ENCODE results near the gene DMD. TPM values are rescaled to one million over a fixed set of nuclear protein-coding genes. Genes with fewer than 3 reads are reported as not detected.
A peak's percentile ranks its signal among the peaks of the same experiment; 100 is the strongest.

DMD gene
- polyA plus RNA-seq, 3 donors = 17.3 to 18.8 (median 18.0) TPM

GRCh38 chrX:31291131-31291530 lies 1920.2 kb downstream of the DMD start:
- no peak for DNase-seq (ENCODE audit: extremely low read depth in 1 of 11, low read depth in 9 of 11, low spot score in 4 of 11)

DNA sequence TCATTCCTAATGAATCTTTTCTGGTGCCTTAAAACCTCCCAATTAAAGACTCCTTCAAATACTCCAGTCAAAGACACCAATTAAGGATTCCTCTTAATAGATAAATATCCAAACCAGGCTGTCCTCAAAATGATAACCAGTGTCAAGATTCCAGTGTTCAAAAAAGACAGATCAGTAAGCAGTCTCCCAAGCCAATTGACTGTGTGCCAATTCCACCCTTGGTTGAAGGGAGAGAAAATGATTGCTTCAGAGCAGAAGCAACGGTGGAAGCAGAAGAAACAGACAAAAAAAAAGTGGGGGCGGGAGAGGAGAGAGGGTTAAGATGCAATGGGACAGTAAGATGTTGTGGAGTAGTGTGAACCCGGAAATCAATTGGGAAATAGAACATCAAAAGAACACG lies 1923.5 kb downstream of the DMD start:
- no peak for DNase-seq (ENCODE audit: extremely low read depth in 1 of 11, low read depth in 9 of 11, low spot score in 4 of 11)

- no peak for DNase-seq (ENCODE audit: extremely low read depth in 1 of 11, low read depth in 9 of 11, low spot score in 4 of 11)
Observed at GRCh38 chrX:31280580-31280979, 1930.8 kb downstream of the DMD start.

GRCh38 chrX:31279359-31279758 lies 1932.0 kb downstream of the DMD start:
- no peak for DNase-seq (ENCODE audit: extremely low read depth in 1 of 11, low read depth in 9 of 11, low spot score in 4 of 11)

DNA sequence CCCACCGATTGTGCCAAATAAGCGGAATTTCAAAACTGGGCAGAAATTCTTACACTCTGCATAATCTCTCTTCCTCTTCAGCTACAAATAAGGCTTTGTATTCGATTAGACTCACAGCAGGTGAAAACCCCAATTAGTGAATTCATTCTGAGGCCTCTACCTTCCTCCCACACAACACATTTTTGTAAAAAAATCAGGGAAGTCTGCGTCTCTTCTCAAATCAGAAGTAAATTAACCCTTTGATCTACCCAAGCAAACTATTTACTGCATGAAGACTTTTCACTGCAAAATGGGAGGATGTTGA lies 1938.9 kb downstream of the DMD start:
- DNase-seq (ENCODE audit: extremely low read depth in 1 of 11, low read depth in 9 of 11, low spot score in 4 of 11) = no peak

- DNase-seq (ENCODE audit: extremely low read depth in 1 of 11, low read depth in 9 of 11, low spot score in 4 of 11) = no peak
Observed at GRCh38 chrX:31271615-31272471, 1939.5 kb downstream of the DMD start.

GRCh38 chrX:31269914-31270313 lies 1941.4 kb downstream of the DMD start:
- no peak for DNase-seq (ENCODE audit: extremely low read depth in 1 of 11, low read depth in 9 of 11, low spot score in 4 of 11)

DNA sequence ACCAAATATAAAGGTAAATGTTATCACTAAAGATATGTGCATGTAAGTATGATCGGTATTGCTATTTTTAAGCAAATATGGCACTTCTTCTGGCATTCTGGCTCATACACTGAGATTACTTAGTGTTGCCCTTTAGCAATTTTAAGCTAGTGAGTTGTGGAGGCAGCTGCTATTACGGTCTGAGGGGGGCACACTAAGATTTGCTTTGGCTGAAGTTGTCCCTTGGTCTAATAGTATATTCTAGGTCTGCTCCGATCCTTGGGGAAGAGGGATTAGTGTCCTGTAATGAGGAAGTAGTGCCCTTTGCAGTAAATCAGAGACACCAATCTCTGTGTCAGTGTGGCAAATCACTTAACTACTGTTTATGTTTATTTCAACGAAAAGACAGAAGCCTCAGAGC lies 1943.0 kb downstream of the DMD start:
- DNase-seq (ENCODE audit: extremely low read depth in 1 of 11, low read depth in 9 of 11, low spot score in 4 of 11) = no peak

DNA sequence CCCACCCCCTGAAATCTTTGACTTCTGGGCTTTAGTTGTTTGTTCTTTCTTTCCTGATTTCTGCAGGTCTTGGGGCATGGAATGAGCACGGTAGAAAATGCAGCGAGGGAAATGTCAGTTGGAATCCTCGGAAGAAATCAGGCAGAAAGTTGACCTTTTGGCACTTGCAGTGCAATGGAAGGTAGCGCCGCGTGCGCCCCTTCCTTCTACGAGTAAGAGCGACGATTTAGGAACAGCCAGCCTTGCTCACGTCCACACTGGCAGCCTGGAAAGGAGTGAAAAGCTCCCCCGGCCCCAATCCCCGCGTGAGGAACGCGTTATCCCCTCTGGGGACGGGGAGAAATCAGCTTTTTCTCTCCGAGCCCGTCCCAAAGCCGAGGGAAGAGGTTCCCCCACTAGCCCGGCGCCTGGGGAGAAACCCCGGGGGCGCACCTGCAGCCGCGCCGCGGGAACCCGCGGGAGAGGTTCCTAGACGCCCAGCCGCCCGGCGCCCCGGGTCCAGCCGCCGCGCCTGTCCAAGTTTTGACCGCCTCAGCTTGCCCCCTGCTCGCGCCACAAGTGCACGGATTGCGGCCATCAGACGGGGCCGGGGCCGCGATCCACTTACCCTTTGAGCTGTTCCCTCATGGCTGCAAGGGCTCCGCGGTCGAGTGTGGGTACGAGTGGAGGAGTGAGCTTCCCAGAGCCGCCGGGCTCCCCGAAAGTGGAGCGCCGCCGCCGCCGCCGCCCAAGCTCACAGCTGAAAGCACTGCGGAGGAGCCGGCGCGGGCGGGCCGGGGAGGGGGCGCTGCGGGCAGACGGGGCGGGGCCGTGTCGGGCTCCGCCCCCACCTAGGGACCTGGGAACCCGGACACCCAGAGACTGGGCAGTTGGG lies 1944.9 kb downstream of the DMD start:
- peak in 4 of 11 donors; percentile 12 to 34 (median 16) for DNase-seq (ENCODE audit: extremely low read depth in 1 of 11, low read depth in 9 of 11, low spot score in 4 of 11)

GRCh38 chrX:31265383-31265782 lies 1946.0 kb downstream of the DMD start:
- DNase-seq (ENCODE audit: extremely low read depth in 1 of 11, low read depth in 9 of 11, low spot score in 4 of 11) = no peak

GRCh38 chrX:31260351-31260750 lies 1951.0 kb downstream of the DMD start:
- DNase-seq (ENCODE audit: extremely low read depth in 1 of 11, low read depth in 9 of 11, low spot score in 4 of 11) = no peak

DNA sequence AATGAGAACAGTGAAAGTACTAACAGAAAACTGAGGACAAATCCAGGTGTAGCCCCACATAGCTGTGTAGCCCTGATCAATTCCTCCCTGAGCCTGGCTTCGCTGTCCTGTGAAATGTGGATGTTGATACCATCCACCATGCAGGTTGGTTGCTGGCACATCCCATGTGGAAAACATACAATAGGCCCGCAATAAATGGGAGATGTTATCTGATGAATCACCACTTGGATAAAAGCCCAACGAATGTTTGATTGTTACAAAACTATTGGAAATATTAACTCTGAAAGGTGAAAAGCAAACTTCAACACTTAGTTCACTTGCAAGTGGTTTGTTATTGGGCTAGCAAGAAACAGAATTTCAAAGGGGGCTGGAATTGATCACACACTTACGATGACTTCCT lies 1953.2 kb downstream of the DMD start:
- DNase-seq (ENCODE audit: extremely low read depth in 1 of 11, low read depth in 9 of 11, low spot score in 4 of 11) = no peak

DNA sequence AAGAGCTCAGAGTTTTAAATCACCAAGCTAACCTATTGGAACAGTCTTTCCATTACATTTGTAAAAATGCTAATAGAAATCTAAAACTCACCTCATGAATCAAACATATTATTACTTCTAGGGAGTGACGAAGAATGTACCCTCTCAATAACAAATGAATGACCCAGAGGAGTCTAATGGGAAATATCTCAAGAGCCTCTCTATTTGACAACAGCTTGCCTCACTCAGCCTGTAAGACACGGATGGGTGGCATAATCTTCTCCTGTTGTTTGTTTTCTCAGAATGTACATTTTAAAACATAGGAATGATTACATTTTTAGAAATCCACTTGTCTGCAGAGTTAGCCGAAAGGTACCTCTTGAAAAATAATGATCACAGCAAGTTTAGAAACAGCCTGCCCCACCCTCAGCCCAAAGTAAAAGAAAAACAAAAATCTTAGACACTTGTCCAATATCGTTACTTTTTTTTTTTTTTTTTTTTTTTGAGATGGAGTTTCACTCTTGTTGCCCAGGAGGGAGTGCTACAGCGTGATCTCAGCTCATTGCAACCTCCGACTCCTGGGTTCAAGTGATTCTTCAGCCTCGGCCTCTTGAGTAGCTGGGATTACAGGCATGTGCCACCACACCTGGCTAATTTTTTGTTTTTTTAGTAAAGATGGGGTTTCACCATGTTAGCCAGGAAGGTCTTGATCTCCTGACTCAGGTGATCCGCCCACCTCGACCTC lies 1955.9 kb downstream of the DMD start:
- no peak for DNase-seq (ENCODE audit: extremely low read depth in 1 of 11, low read depth in 9 of 11, low spot score in 4 of 11)

DNA sequence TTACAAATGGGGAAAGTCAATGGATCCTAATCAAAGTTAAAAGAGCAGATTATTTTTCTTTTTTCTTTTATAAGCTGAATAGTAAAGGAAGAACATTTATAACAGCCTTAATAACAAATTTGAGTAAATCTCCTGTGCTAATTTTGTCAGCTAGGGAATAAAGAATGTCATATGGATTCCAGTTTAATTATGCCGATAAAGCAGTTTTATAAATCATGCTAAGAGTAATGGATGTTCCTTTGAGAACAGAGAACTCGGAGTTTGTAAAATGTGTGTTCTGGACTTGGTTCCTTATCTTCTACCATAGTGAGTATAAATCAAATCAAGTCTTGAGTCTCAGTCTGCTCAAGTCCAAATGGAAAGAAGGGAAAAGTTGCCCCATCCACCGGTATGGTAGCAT lies 1959.2 kb downstream of the DMD start:
- no peak for DNase-seq (ENCODE audit: extremely low read depth in 1 of 11, low read depth in 9 of 11, low spot score in 4 of 11)

DNA sequence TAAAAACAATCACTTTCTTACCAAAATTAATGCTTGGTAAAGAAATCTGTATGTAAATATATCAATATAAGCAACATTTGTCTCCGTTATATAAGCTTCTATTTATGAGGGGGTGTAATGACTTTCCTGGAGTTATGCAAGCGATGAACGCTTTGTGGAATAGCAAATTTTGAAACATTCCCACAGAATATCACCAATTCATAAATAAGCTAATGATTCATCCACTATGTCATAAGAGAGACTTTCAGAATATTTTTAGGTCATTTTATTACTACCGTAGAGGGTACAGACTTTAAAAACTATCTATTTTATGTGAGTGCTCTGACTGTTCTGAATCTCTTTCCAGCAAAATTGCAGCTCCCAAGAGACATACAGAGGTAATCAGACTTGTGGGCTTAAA lies 1960.0 kb downstream of the DMD start:
- no peak for DNase-seq (ENCODE audit: extremely low read depth in 1 of 11, low read depth in 9 of 11, low spot score in 4 of 11)

- DNase-seq (ENCODE audit: extremely low read depth in 1 of 11, low read depth in 9 of 11, low spot score in 4 of 11) = no peak
Observed at GRCh38 chrX:31245714-31246113, 1965.6 kb downstream of the DMD start.

DNA sequence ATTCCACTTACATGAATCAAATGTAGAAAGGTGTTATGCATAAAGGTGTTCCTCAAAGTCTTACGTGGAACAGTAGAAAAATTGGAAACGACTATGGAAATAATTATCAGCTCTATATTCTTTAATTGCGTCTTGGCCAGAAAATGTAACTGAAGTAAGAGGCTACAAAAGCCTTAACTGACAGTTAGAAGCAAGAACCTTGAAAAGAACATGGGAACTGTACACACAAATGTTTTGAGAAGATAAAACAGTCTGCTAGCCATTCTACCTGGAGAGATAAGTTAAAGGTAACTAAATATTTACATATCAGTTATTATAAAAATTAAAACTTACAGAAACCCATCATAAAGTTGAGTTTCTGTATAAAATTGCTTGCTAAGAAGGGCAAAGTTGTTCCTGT lies 1967.5 kb downstream of the DMD start:
- DNase-seq (ENCODE audit: extremely low read depth in 1 of 11, low read depth in 9 of 11, low spot score in 4 of 11) = no peak

DNA sequence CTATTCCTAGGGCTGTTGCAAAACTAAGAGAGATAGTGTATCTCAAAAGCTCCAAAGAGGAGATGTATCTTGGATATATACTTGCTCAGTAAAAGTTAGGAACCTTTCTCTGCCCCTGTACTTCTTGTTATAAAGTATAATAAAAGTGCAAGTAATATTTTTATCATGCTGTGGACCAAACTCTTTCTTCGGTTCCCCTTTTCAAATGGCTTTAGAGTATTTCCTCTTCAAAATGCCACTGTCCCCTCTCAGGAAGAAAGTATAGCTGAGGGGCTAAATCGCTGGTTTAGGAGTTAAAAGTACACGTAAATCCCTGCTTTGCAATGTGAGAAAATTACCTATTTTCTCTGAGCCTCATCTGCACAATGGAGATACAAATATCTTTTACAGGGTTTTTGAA lies 1970.4 kb downstream of the DMD start:
- no peak for DNase-seq (ENCODE audit: extremely low read depth in 1 of 11, low read depth in 9 of 11, low spot score in 4 of 11)

DNA sequence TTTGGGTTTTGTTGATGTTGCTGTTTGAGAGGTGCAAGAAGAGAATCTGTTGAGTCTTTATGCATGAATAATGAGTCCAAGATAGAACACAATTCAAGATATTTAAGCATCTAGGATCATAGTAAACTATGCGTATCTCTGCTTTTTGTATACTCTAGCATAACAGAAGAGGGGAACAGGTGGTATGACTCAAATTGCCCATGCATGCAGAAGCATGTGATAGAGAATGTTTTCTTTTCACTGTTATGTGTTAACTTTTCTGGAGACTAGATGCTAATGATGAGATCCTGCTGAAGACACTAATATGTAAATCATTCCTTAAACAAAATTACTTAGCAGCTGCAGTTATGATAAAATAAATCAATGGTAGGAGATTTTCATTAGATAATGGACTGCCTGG lies 1974.2 kb downstream of the DMD start:
- peak in 3 of 11 donors; percentile 9 to 22 (median 13) for DNase-seq (ENCODE audit: extremely low read depth in 1 of 11, low read depth in 9 of 11, low spot score in 4 of 11)

DNA sequence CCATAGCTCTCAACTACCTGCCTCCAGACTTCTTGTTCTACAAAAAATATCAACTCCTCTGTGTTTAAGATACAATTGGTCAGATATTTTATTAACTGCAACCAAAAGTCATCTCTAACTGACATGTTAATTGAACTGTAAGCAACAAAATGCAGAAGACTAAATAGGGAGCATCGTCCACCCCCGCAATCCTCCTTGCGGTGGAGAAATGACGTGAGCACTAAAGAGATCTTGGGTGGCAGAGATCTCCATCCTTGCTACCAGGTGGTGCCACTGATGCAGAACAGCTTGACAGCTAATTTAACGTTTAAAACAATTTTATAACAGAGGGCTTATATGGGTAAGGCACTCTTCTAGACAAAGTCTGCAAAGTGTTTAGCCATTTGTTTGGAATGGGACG lies 1975.1 kb downstream of the DMD start:
- DNase-seq (ENCODE audit: extremely low read depth in 1 of 11, low read depth in 9 of 11, low spot score in 4 of 11) = no peak
